PC-9 (cell line): ENCODE results near the gene QDPR.

Experiments
- CTCF ChIP-seq: fragments of 200-600 bp; sonication (generic); conservative IDR thresholded peaks from 2 replicates; pipeline ENCODE4 v1.6.1; 2017; ENCODE audit warnings: mixed run types, antibody characterized with exemption, mild to moderate bottlenecking, moderate library complexity
- EZH2 ChIP-seq: fragments of 200-600 bp; sonication (generic); IDR thresholded peaks from 2 replicates; pipeline ENCODE4 v1.8.0; 2017; ENCODE audit warnings: antibody characterized with exemption, low read depth

GRCh38 chr4:17535242-17535641 is 23.4 kb upstream of the QDPR start:
- TF ChIP-seq EZH2 (no peak), CTCF (no peak)
